Small intestine (tissue), 16 donors: Measurements from ENCODE around the gene REXO4. TPM values are rescaled to one million over a fixed set of nuclear protein-coding genes. Genes with fewer than 3 reads are reported as not detected.

Experiments used
- DNase-seq, 2 donors: peaks; one replicate each; pipeline versions ENCODE4 v3.0.0 to v3.0.0-alpha.2; 2013
- FAIRE-seq: peaks from 2 replicates; lab custom pipeline; 2012; peaks lifted over from hg19 to GRCh38; lab: Jason Lieb, UNC
- H3K27ac ChIP-seq, 3 donors: one replicate each; pipeline ENCODE4 v1.5.1; 2013; ENCODE audit warnings: low read length in 2 of 3, mild to moderate bottlenecking in 2 of 3, control low read depth in 1 of 3, inconsistent platforms in 1 of 3, low read depth in 1 of 3, moderate library complexity in 1 of 3
- H3K27me3 ChIP-seq, 3 donors: one replicate each; pipeline ENCODE4 v1.6.1; 2013; ENCODE audit warnings: low read length in 3 of 3, inconsistent platforms in 1 of 3; ENCODE audit not compliant: control insufficient read depth in 3 of 3, insufficient read depth in 3 of 3
- H3K36me3 ChIP-seq, 3 donors: one replicate each; pipeline ENCODE4 v1.6.1; 2013; ENCODE audit warnings: low read length in 3 of 3, inconsistent platforms in 1 of 3, low read depth in 1 of 3, mild to moderate bottlenecking in 1 of 3, moderate library complexity in 1 of 3; ENCODE audit not compliant: control insufficient read depth in 3 of 3, insufficient read depth in 2 of 3
- H3K4me1 ChIP-seq, 3 donors: one replicate each; pipeline ENCODE4 v1.6.1; 2013; ENCODE audit warnings: low read length in 2 of 3, inconsistent platforms in 1 of 3, low read depth in 1 of 3, mild to moderate bottlenecking in 1 of 3, moderate library complexity in 1 of 3; ENCODE audit not compliant: control insufficient read depth in 3 of 3, insufficient read depth in 2 of 3
- H3K4me3 ChIP-seq, 3 donors: one replicate each; pipeline ENCODE4 v1.5.1; 2013; ENCODE audit warnings: low read length in 3 of 3, control low read depth in 1 of 3, inconsistent platforms in 1 of 3, low read depth in 1 of 3, mild to moderate bottlenecking in 1 of 3, moderate library complexity in 1 of 3
- H3K9me3 ChIP-seq, 2 donors: one replicate each; pipeline ENCODE4 v1.6.1; 2013; ENCODE audit warnings: low read depth in 1 of 2, low read length in 1 of 2; ENCODE audit not compliant: control insufficient read depth in 2 of 2, insufficient read depth in 1 of 2
- WGBS, 3 donors: extraction: QIAGEN DNeasy Blood & Tissue Kit; methylation state at CpG; one replicate each; pipeline ENCODE4 v1.1.7; 2013; 5-methylcytosine and 5-hydroxymethylcytosine counted together
- long read RNA-seq, 10 donors: transcript quantifications; one replicate each; lab custom pipeline, GENCODE V29; 2026
- polyA plus RNA-seq, 4 donors: library from polyadenylated mRNA; stranded (reverse) in 3 of 4; unstranded in 1 of 4; fragments of 200-250 nt in 3 of 4; fragments of 120-200 nt in 1 of 4; gene quantifications; one replicate each; pipeline versions ENCODE4 v1.2.1 to v1.2.3, GENCODE V29; 2013
- donor health status: healthy with polysubstance abuse.
- donor health status: control.
- donor health status: control.
- donor health status: Bipolar disorder and iron deficiency.
- donor health status: healthy.

REXO4 gene, protein sequence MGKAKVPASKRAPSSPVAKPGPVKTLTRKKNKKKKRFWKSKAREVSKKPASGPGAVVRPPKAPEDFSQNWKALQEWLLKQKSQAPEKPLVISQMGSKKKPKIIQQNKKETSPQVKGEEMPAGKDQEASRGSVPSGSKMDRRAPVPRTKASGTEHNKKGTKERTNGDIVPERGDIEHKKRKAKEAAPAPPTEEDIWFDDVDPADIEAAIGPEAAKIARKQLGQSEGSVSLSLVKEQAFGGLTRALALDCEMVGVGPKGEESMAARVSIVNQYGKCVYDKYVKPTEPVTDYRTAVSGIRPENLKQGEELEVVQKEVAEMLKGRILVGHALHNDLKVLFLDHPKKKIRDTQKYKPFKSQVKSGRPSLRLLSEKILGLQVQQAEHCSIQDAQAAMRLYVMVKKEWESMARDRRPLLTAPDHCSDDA
- 10 to 100 TPM; 18.9 to 25.7 (median 21.5) TPM for polyA plus RNA-seq
- long read RNA-seq, donor 1, transcript REXO4-202 (8 exons, 2,360 nt): major isoform, 7 of 23 reads
- long read RNA-seq, donor 1, partial matches to known transcripts: 16 of 23 reads
- long read RNA-seq, donor 1, other reads (novel, unspliced or antisense): 0 of 23 reads
- long read RNA-seq, donor 2, partial matches to known transcripts: 0 of 4 reads
- long read RNA-seq, donor 2, other reads (novel, unspliced or antisense): 0 of 4 reads
- long read RNA-seq, donor 3, partial matches to known transcripts: 10 of 14 reads
- long read RNA-seq, donor 3, other reads (novel, unspliced or antisense): 0 of 14 reads
- long read RNA-seq, donor 4: 0 reads
- long read RNA-seq, donor 5, partial matches to known transcripts: 7 of 7 reads
- long read RNA-seq, donor 5, other reads (novel, unspliced or antisense): 0 of 7 reads
- long read RNA-seq, donor 6, transcript REXO4-202 (8 exons, 2,360 nt): major isoform, 10 of 10 reads
- long read RNA-seq, donor 6, partial matches to known transcripts: 0 of 10 reads
- long read RNA-seq, donor 6, other reads (novel, unspliced or antisense): 0 of 10 reads
- long read RNA-seq, donor 7: 0 reads
- long read RNA-seq, donor 8: 0 reads
- long read RNA-seq, donor 9, partial matches to known transcripts: 0 of 1 reads
- long read RNA-seq, donor 9, other reads (novel, unspliced or antisense): 0 of 1 reads
- long read RNA-seq, donor 10, partial matches to known transcripts: 14 of 17 reads
- long read RNA-seq, donor 10, other reads (novel, unspliced or antisense): 0 of 17 reads

DNA sequence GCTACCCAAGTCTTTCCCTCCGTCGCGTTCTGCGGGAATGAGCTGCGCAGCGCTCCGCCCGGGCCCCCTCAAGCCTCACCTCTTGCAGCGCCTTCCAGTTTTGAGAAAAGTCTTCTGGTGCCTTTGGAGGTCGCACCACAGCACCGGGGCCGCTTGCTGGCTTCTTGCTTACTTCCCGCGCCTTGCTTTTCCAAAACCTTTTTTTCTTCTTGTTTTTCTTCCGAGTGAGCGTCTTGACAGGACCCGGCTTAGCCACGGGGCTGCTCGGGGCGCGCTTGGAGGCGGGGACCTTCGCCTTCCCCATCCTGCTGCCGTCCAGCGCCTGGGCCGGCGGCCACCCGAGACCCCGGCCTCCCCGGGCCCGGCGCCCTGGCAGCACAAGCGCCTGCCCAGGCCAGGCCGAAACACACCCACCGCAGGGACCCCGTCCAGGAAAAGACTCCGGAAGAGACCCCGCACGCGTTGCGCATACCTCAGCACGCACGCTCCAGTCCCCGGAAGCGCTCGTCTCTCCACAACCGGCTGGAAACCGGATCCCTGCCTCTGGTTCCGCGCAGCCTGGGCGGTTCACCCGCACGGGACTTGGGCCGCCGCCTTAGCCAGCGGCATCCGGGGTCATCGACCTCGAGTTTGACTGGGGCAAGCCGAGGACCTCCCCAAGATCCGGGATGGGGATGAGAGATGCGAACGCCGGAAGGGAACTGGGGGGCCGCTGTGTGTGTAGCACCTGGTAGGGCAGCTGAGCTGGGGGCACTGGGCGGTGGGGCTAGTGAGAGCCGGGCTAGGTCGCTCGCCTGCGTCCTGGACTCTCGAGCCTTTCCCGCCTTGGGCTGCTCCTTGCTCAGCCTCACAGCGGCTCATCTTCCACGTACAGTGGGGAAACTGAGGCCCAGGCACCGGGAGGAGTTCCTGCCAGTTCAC lies at the start of gene REXO4:
TSS of gene REXO4 (minus strand) at position 470 of the 921 bp plus-strand sequence. CDS start at position 304, 166 bp downstream.
- H3K4me1 ChIP-seq: peaks cover 0 to 14% (median 4%) of the 10 kb centered on the region in 3 donors
- no peak for FAIRE-seq
- WGBS, 3 donors: 2 to 3% (median 2%) methylated on average over 72 to 75 of the region's 75 CpGs

DNA sequence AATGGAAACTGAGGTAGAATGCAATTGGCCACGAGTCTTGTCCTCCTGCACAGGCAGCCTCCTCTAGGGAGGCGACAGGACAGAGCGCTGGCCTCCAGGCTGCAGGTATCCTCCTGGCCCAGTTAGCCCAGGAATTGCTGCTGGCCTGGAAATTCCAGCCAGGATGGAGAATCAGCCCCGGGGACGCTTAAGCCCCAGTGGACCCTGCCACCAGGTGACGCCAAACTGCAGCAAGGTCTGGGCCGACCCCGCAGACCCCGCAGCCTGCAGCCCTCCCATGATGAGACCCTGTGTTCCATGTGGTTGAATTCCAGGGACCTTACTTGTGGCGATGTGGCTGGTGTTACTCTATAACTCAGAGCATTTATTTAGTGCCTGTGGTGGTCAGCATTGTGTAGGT lies 49.3 kb upstream of the REXO4 start:
- Histone ChIP-seq H3K36me3 (peaks cover 0 to 66% (median 0%) of the 10 kb centered on the region in 3 donors), H3K27me3 (no peaks in the 10 kb centered on the region), H3K4me3 (no peak overlapping the region), H3K4me1 (no peaks in the 10 kb centered on the region), H3K9me3 (no peaks in the 10 kb centered on the region), H3K27ac (no peak overlapping the region)
- FAIRE-seq (no peak), DNase-seq (no peak)
- WGBS, 3 donors: 89 to 92% (median 90%) methylated on average over 10 of the region's 10 CpGs

More for the DNA sequence above, at the start of gene REXO4:
- peaks cover 3 to 31% (median 9%) of the 10 kb centered on the region in 3 donors for H3K36me3 ChIP-seq
- peak within 1 kb of the TSS; percentile 80 to 89 (median 85) for H3K4me3 ChIP-seq
- peak within 1 kb of the TSS; percentile 78 to 89 (median 86) for H3K27ac ChIP-seq
- no peaks in the 10 kb centered on the region for H3K27me3 ChIP-seq
- H3K9me3 ChIP-seq: no peaks in the 10 kb centered on the region
- DNase-seq: peak; percentile 91 to 95

DNA sequence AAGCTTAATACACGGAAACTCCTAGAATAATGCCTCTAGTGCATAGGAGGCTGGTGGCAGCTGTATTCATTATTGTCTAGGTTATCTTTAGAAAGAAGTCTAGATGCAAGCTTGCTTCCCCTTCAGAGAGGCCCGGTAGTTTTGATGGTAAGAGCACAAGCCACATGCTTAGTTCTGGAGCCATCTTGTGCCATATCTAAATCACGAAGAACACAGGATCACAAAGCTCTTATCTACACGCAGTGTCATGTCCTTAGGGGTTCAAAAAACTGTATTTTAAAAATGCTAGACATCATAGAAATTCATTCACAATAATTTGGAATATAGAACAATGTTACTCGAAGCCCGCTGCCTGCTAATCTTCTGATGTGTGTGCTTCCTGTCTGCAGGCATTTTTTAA lies 48.2 kb upstream of the REXO4 start:
- Histone ChIP-seq H3K27ac (no peak overlapping the region), H3K27me3 (no peaks in the 10 kb centered on the region), H3K36me3 (peaks cover 0 to 72% (median 0%) of the 10 kb centered on the region in 3 donors), H3K4me1 (peaks cover 0 to 9% (median 0%) of the 10 kb centered on the region in 3 donors), H3K4me3 (no peak overlapping the region), H3K9me3 (no peaks in the 10 kb centered on the region)
- 83 to 88% (median 84%) methylated on average over 6 of the region's 6 CpGs for WGBS, 3 donors
- no peak for DNase-seq
- no peak for FAIRE-seq

DNA sequence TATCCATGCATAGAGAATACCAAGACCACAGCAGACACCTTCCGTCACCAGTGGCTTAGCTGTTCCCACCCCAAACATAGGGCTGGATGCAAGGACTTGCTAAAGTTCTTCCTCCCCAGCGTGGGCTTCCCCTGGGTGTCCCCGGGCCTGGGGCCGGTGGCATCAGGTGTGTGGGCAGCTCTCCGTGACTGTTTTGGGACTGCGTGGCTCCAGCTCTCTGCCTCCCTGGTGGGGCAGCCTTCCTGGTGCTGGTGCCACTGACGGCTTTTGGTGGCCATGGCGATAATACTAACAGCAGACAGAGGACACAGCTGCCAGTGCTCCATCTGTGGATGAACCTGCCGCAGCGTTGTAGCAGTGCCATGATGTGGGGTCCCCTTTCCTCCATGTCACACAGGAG lies 46.8 kb upstream of the REXO4 start:
- DNase-seq: no peak

DNA sequence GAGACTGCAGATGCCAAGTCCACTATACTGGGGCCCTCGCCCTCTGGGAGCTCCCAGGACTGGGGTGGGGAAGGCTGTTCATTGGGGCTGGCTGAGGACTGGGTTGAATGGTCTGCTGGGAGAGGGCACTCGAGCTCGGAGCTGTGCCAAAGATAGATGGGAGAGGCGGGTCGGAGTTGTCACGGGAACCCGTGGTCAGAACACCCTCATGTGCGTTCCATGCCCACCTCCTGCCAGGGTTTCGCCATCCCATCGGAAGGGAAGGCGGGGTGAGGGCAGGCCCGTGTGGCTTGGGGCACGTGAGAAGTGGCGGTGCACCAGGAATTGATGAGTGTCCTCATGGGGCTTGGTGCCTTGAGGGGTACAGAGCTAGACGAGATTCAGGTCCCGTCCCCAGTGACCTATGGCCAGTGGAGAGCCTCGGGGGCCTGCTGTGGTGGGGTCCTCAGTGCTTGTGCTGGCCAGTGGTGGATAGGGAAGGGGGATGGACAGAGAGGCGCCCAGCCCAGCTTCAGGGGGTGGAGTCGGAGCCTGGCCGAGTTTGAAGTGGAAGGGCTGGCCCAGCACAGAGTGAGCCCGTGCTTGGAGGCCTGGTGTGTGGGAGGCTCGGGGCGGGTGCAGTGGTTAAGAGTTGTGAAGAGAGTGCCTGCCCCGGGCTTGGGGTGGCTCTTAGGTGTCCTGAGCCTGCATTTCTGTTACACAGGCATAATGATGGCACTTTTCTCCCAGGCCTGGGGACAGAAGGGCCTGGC lies 46.2 kb upstream of the REXO4 start:
- WGBS, 3 donors: 84 to 88% (median 88%) methylated on average over 24 of the region's 24 CpGs
- no peak overlapping the region for H3K27ac ChIP-seq
- H3K4me1 ChIP-seq: peaks cover 0 to 17% (median 0%) of the 10 kb centered on the region in 3 donors
- no peaks in the 10 kb centered on the region for H3K27me3 ChIP-seq
- H3K4me3 ChIP-seq: no peak overlapping the region
- FAIRE-seq (no peak), DNase-seq (no peak)
- no peaks in the 10 kb centered on the region for H3K9me3 ChIP-seq
- peaks cover 0 to 61% (median 0%) of the 10 kb centered on the region in 3 donors for H3K36me3 ChIP-seq

More for the DNA sequence above, 46.8 kb upstream of the REXO4 start:
- H3K4me3 ChIP-seq: no peak overlapping the region
- no peaks in the 10 kb centered on the region for H3K9me3 ChIP-seq
- H3K4me1 ChIP-seq: peaks cover 0 to 14% (median 0%) of the 10 kb centered on the region in 3 donors
- 90 to 93% (median 92%) methylated on average over 10 of the region's 10 CpGs for WGBS, 3 donors
- H3K36me3 ChIP-seq: peaks cover 0 to 67% (median 0%) of the 10 kb centered on the region in 3 donors
- FAIRE-seq: no peak
- H3K27me3 ChIP-seq: no peaks in the 10 kb centered on the region
- no peak overlapping the region for H3K27ac ChIP-seq

DNA sequence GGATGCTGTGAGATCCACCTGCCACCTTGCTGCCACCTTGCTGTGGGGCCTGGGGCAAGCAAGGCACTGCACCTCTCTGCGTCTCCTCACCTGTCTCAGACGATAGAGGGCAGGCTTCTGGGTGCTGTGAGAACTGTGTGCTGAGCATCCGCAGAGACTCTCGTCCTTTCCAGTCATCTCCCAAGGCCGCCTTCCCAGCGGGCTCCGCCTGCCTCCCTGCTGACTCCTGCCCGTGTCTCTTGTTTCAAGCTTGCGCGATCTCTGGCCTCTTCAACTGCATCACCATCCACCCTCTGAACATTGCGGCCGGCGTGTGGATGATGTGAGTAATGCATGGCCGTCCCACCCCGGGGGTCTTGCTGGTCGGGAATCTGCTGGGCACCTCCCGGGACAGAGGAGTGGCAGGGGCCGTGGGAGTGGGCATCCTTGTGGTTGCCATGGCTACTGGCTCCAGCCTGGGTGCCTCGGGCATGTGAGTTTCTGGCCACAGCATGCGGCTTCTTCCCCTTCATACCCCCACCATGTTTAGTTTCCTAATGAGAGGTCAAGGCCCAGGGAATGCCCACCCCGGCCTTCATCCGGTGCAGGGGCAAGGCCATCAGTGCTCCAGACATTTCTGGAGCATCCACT lies 45.5 kb upstream of the REXO4 start:
- Histone ChIP-seq H3K4me3 (no peak overlapping the region), H3K9me3 (no peaks in the 10 kb centered on the region), H3K27ac (no peak overlapping the region), H3K4me1 (peaks cover 0 to 18% (median 0%) of the 10 kb centered on the region in 3 donors), H3K36me3 (peaks cover 0 to 55% (median 0%) of the 10 kb centered on the region in 3 donors), H3K27me3 (no peaks in the 10 kb centered on the region)
- no peak for FAIRE-seq
- 86 to 90% (median 87%) methylated on average over 22 of the region's 22 CpGs for WGBS, 3 donors
- DNase-seq: peak in 1 of 2 donors; percentile 21
